IMR-90 (cell line): ENCODE measurements around the gene PLB1. TPM values are rescaled to one million over a fixed set of nuclear protein-coding genes. Genes with fewer than 3 reads are reported as not detected.
A peak's percentile ranks its signal among the peaks of the same experiment; 100 is the strongest.

Experiments used
- ATAC-seq: fragments of 200-7000 bp; cut with Tn5 transposase; 2 replicates; pipeline ENCODE4 v1.9.1; 2020; ENCODE audit warnings: low read depth, mild to moderate bottlenecking, moderate library complexity
- BruUV-seq: library from RNA; stranded (reverse); fragments of 400-500 nt; replicated peaks from 2 replicates; lab custom pipeline; 2021; lab: Mats Ljungman, UMichigan
- CTCF ChIA-PET: fragments of 300-600 bp; formaldehyde crosslinking; extraction: SDS; loops from one replicate; lab custom pipeline; 2021; ENCODE audit warnings: antibody characterized with exemption; lab: Yijun Ruan, JAX
- POLR2A ChIA-PET: fragments of 300-600 bp; sonication (Branson Sonifier 250); formaldehyde crosslinking; loops from one replicate; lab custom pipeline; 2022; ENCODE audit warnings: antibody characterized with exemption; ENCODE audit not compliant: unreplicated experiment; lab: Charles Lee
- DNase-seq: peaks from one replicate; pipeline ENCODE4 v3.0.0; 2013
- H2AFZ ChIP-seq: replicated peaks from 2 replicates; pipeline ENCODE3; 2013; ENCODE audit warnings: low read length, mild to moderate bottlenecking; ENCODE audit not compliant: poor library complexity
- H2AK5ac ChIP-seq: 2 replicates; pipeline ENCODE4 v1.6.1; 2013; ENCODE audit warnings: low read depth, low read length, inconsistent platforms
- H2AK9ac ChIP-seq: replicated peaks from 2 replicates; pipeline ENCODE3; 2013; ENCODE audit warnings: mild to moderate bottlenecking, low read depth, low read length, moderate library complexity; ENCODE audit not compliant: poor library complexity
- H2BK120ac ChIP-seq: 2 replicates; pipeline ENCODE4 v1.6.1; 2013; ENCODE audit warnings: low read depth, low read length, inconsistent platforms
- H2BK15ac ChIP-seq: 3 replicates; pipeline ENCODE4 v1.6.1; 2013; ENCODE audit warnings: low read depth, low read length, inconsistent platforms
- H2BK20ac ChIP-seq: 2 replicates; pipeline ENCODE4 v1.6.1; 2013; ENCODE audit warnings: low read depth, mild to moderate bottlenecking, inconsistent platforms, low read length, moderate library complexity
- H2BK5ac ChIP-seq: 2 replicates; pipeline ENCODE4 v1.6.1; 2013; ENCODE audit warnings: mild to moderate bottlenecking, low read depth, low read length, inconsistent platforms; ENCODE audit not compliant: poor library complexity, severe bottlenecking
- H3K14ac ChIP-seq: replicated peaks from 2 replicates; pipeline ENCODE4 v1.6.1; 2013; ENCODE audit warnings: low read depth, low read length, inconsistent platforms
- H3K18ac ChIP-seq: 2 replicates; pipeline ENCODE4 v1.6.1; 2013; ENCODE audit warnings: low read depth, low read length, control low read depth
- H3K23ac ChIP-seq: 2 replicates; pipeline ENCODE4 v1.6.1; 2013; ENCODE audit warnings: low read depth, low read length, inconsistent platforms
- H3K27ac ChIP-seq: 2 replicates; pipeline ENCODE4 v1.5.1; 2013; ENCODE audit warnings: mild to moderate bottlenecking, control low read depth, low read length; ENCODE audit not compliant: insufficient read depth
- H3K27me3 ChIP-seq: 2 replicates; pipeline ENCODE4 v1.6.1; 2013; ENCODE audit warnings: low read length; ENCODE audit not compliant: control insufficient read depth, insufficient read depth
- H3K36me3 ChIP-seq: 2 replicates; pipeline ENCODE4 v1.6.1; 2013; ENCODE audit warnings: low read length, mixed read lengths; ENCODE audit not compliant: control insufficient read depth, insufficient read depth
- H3K4ac ChIP-seq: 2 replicates; pipeline ENCODE4 v1.6.1; 2013; ENCODE audit warnings: low read depth, low read length, inconsistent platforms
- H3K4me1 ChIP-seq: 2 replicates; pipeline ENCODE4 v1.6.1; 2013; ENCODE audit warnings: low read length, mixed read lengths; ENCODE audit not compliant: control insufficient read depth, insufficient read depth
- H3K4me2 ChIP-seq: 2 replicates; pipeline ENCODE4 v1.6.1; 2013; ENCODE audit warnings: low read depth, mild to moderate bottlenecking, control low read depth, low read length, moderate library complexity
- H3K4me3 ChIP-seq: 2 replicates; pipeline ENCODE4 v1.5.1; 2013; ENCODE audit warnings: low read depth, mild to moderate bottlenecking, control low read depth, low read length, moderate library complexity; ENCODE audit not compliant: insufficient read depth
- H3K56ac ChIP-seq: 2 replicates; pipeline ENCODE4 v1.6.1; 2013; ENCODE audit warnings: low read length, inconsistent platforms; ENCODE audit not compliant: insufficient read depth; ENCODE audit errors: extremely low read depth
- H3K79me1 ChIP-seq, 2 experiments: 2 replicates each; pipeline ENCODE4 v1.6.1; 2013; ENCODE audit warnings: low read length in 2 of 2, inconsistent platforms in 1 of 2, low read depth in 1 of 2
- H3K9ac ChIP-seq: 2 replicates; pipeline ENCODE4 v1.6.1; 2013; ENCODE audit warnings: low read depth, low read length, control low read depth
- H3K9me1 ChIP-seq: 2 replicates; pipeline ENCODE4 v1.6.1; 2013; ENCODE audit warnings: low read length, inconsistent platforms; ENCODE audit not compliant: insufficient read depth
- H3K9me3 ChIP-seq: 2 replicates; pipeline ENCODE4 v1.6.1; 2013; ENCODE audit warnings: low read length; ENCODE audit not compliant: control insufficient read depth, insufficient read depth
- H4K20me1 ChIP-seq: 2 replicates; pipeline ENCODE4 v1.6.1; 2013; ENCODE audit warnings: low read length, inconsistent platforms; ENCODE audit not compliant: insufficient read depth
- H4K5ac ChIP-seq: 2 replicates; pipeline ENCODE4 v1.6.1; 2013; ENCODE audit warnings: mild to moderate bottlenecking, low read depth, low read length, control low read depth
- H4K8ac ChIP-seq, 2 experiments: 2 replicates each; pipeline ENCODE4 v1.6.1; 2013; ENCODE audit warnings: low read depth in 2 of 2, low read length in 2 of 2, control low read depth in 1 of 2, inconsistent platforms in 1 of 2
- H4K91ac ChIP-seq: 2 replicates; pipeline ENCODE4 v1.6.1; 2013; ENCODE audit warnings: low read depth, low read length, inconsistent platforms; ENCODE audit not compliant: insufficient read depth
- CTCF ChIP-seq: conservative IDR thresholded peaks from 2 replicates; pipeline ENCODE4 v1.5.1; 2012; ENCODE audit warnings: mild to moderate bottlenecking, low read depth, low read length, improper control_type of control experiment
- MAFK ChIP-seq: IDR thresholded peaks from 2 replicates; pipeline ENCODE4 v1.6.1; 2012; ENCODE audit warnings: low read depth, low read length, improper control_type of control experiment
- NFE2L2 ChIP-seq: fragments of 150-350 bp; IDR thresholded peaks from 2 replicates; pipeline ENCODE4 v1.6.1; 2016; ENCODE audit warnings: low read depth, mild to moderate bottlenecking, low read length
- POLR2A ChIP-seq: IDR thresholded peaks from 2 replicates; pipeline ENCODE4 v1.6.1; 2012; ENCODE audit warnings: mild to moderate bottlenecking, low read depth, low read length
- RAD21 ChIP-seq: IDR thresholded peaks from 2 replicates; pipeline ENCODE4 v1.6.1; 2012; ENCODE audit warnings: low read length, improper control_type of control experiment
- SMC3 ChIP-seq: fragments of 150-350 bp; IDR thresholded peaks from 2 replicates; pipeline ENCODE4 v1.6.1; 2016; ENCODE audit warnings: low read depth, mild to moderate bottlenecking, antibody characterized with exemption, low read length, moderate library complexity
- dilution Hi-C: fragments of 300-500 bp; cut with HindIII; formaldehyde crosslinking; loops from one replicate; pipeline ENCODE4 v1.14.3; 2018; ENCODE audit warnings: low sequenced_read_pairs; ENCODE audit not compliant: unreplicated experiment
- in situ Hi-C: fragments of 300-500 bp; cut with MboI; formaldehyde crosslinking; loops from 3 replicates; pipeline ENCODE4 v1.14.3; 2019; ENCODE audit warnings: low sequenced_read_pairs, inconsistent platforms, mixed read lengths
- intact Hi-C: fragments of 100-400 bp; cut with micrococcal nuclease; formaldehyde crosslinking; loops from 2 replicates; pipeline ENCODE4 v1.10.0; 2022
- polyA plus RNA-seq, 3 experiments: library from polyadenylated mRNA; depleted of rRNA; stranded (reverse); fragments of >200 nt; gene quantifications; 2 replicates each; pipeline ENCODE4 v1.2.3, GENCODE V29; 2012; ENCODE audit warnings: low replicate concordance in 1 of 3
- total RNA-seq: library from RNA; depleted of rRNA; stranded (reverse); fragments of >200 nt; gene quantifications from 2 replicates; pipeline ENCODE4 v1.2.3, GENCODE V29; 2012
- TF ChIP-seq, protein P1 (sequence below): fragments of 150-350 bp; IDR thresholded peaks from 2 replicates; pipeline ENCODE4 v1.6.1; 2017; ENCODE audit warnings: mild to moderate bottlenecking, antibody characterized with exemption, low read length, low read depth

PLB1 gene
- total and polyA plus RNA-seq, 2 of the 4 experiments (the other 2 are of a cell fraction): 0.74 to 0.90 TPM

- Histone ChIP-seq H3K14ac (no peak overlapping the region), H3K4me1 (no peaks in the 10 kb centered on the region)
- DNase-seq: peak; percentile 49
Observed at GRCh38 chr2:28469304-28469703, 26.6 kb upstream of the PLB1 start.

More at GRCh38 chr2:28469304-28469703, 26.6 kb upstream of the PLB1 start:
- Histone ChIP-seq H3K9me1 (no peaks in the 10 kb centered on the region), H3K4me3 (no peak overlapping the region), H3K9ac (no peak overlapping the region), H4K5ac (no peak overlapping the region), H2BK15ac (no peak overlapping the region), H2BK20ac (no peak overlapping the region), H3K4ac (no peak overlapping the region), H3K23ac (no peak overlapping the region), H3K4me2 (no peak overlapping the region), H2AK9ac (no peak overlapping the region), H3K56ac (no peak overlapping the region), H4K91ac (no peak overlapping the region), H2AK5ac (no peak overlapping the region), H2BK5ac (no peak overlapping the region), H3K36me3 (no peaks in the 10 kb centered on the region), H3K27ac (no peak overlapping the region), H4K8ac (no peak overlapping the region), H3K79me1 (no peaks in the 10 kb centered on the region), H4K20me1 (no peaks in the 10 kb centered on the region), H3K18ac (no peak overlapping the region), H2AFZ (no peak overlapping the region), H2BK120ac (no peak overlapping the region), H3K9me3 (no peaks in the 10 kb centered on the region), H3K27me3 (peaks cover 10% of the 10 kb centered on the region)
- POLR2A ChIA-PET: no interaction called here
- CTCF ChIA-PET: interaction anchor here (0.6 kb wide), 1 partner anchor 263 kb away, joined by 3 read pairs; no protein-coding TSS in a partner anchor
- TF ChIP-seq SMC3 (no peak), CTCF (no peak), RAD21 (no peak), MAFK (no peak), POLR2A (no peak), NFE2L2 (peak; percentile 66; the same call in 1 of the 2 replicates)
- TF ChIP-seq, protein P1, sequence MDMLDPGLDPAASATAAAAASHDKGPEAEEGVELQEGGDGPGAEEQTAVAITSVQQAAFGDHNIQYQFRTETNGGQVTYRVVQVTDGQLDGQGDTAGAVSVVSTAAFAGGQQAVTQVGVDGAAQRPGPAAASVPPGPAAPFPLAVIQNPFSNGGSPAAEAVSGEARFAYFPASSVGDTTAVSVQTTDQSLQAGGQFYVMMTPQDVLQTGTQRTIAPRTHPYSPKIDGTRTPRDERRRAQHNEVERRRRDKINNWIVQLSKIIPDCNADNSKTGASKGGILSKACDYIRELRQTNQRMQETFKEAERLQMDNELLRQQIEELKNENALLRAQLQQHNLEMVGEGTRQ: no peak
- in situ Hi-C loops: no loop called here
- dilution Hi-C loops: no loop called here
- BruUV-seq: no TSS peak
- intact Hi-C loops: no loop called here
- ATAC-seq: peak; percentile 80
